Measurements from ENCODE around the gene XRCC6. TPM values are rescaled to one million over a fixed set of nuclear protein-coding genes. Genes with fewer than 3 reads are reported as not detected.
"Not testable (repeated sequence)": the region's sequence is repeated elsewhere in the genome, so short reads cannot be mapped to it uniquely, and the experiment has no call there.

XRCC6 gene
- total RNA-seq, 1 experiment from 2014 or later, result 414 TPM

DNA sequence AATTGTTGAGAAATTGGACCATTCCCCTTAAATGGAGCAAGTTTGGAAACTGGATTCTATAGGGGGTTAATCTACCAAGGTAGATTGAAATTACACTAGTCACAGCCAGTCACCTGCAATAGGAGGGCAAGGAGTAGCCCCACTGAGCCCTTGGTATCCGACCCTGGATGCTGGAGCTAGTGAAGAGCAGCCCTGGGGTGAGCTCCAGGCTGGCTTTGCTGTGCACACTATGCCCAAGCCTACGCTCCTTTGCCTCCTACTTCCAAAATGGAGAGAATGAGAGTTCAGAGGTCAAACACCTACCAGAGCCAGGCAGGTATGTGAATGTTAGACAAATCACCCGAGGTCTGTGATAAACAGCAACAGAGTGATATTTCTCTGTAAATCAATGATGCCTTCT lies 43.9 kb downstream of the XRCC6 start:
- H3K9me3 ChIP-seq, result no peaks in the 10 kb centered on the region
- intact Hi-C loops (cut with micrococcal nuclease; ENCODE audit: unreplicated experiment), result no loop called here
- ChIA-PET POLR2A (no interaction called here), CTCF (no interaction called here)
- H3K36me3 ChIP-seq (ENCODE audit: control insufficient read depth, insufficient read depth, low read length), result peaks cover 3% of the 10 kb centered on the region
- no TSS peak for BruUV-seq (replicated peaks)
- H3K4me3 ChIP-seq (ENCODE audit: low read depth, low read length), result no peak overlapping the region
- no peak for DNase-seq
- TF ChIP-seq, protein P1, sequence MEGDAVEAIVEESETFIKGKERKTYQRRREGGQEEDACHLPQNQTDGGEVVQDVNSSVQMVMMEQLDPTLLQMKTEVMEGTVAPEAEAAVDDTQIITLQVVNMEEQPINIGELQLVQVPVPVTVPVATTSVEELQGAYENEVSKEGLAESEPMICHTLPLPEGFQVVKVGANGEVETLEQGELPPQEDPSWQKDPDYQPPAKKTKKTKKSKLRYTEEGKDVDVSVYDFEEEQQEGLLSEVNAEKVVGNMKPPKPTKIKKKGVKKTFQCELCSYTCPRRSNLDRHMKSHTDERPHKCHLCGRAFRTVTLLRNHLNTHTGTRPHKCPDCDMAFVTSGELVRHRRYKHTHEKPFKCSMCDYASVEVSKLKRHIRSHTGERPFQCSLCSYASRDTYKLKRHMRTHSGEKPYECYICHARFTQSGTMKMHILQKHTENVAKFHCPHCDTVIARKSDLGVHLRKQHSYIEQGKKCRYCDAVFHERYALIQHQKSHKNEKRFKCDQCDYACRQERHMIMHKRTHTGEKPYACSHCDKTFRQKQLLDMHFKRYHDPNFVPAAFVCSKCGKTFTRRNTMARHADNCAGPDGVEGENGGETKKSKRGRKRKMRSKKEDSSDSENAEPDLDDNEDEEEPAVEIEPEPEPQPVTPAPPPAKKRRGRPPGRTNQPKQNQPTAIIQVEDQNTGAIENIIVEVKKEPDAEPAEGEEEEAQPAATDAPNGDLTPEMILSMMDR (IDR thresholded peaks at IDR 0.05; ENCODE audit: insufficient read depth in 1 of 2, low read depth in 1 of 2, low read length in 1 of 2, severe bottlenecking in 1 of 2, unreplicated experiment in 1 of 2), result no peak
- peaks cover 6% of the 10 kb centered on the region for H3K4me1 Mint-ChIP-seq (ENCODE audit: low read depth, unreplicated experiment)
- H3K9me3 Mint-ChIP-seq (ENCODE audit: unreplicated experiment), result no peaks in the 10 kb centered on the region
- H3K27me3 ChIP-seq (replicated peaks; ENCODE audit: control insufficient read depth, insufficient read depth, low read length), result no peaks in the 10 kb centered on the region
- no peak overlapping the region for H3K27ac Mint-ChIP-seq (ENCODE audit: unreplicated experiment)
- 0 out of 2 replicates have a peak, but pooled peaks cover 4% of the 10 kb centered on the region for H3K4me1 ChIP-seq
- no peaks in the 10 kb centered on the region for H3K27me3 Mint-ChIP-seq (ENCODE audit: insufficient read depth, unreplicated experiment)
- no peak overlapping the region for H3K4me3 Mint-ChIP-seq (ENCODE audit: unreplicated experiment)
- peaks cover 65% of the 10 kb centered on the region for H3K36me3 Mint-ChIP-seq (ENCODE audit: insufficient read depth, unreplicated experiment)

DNA sequence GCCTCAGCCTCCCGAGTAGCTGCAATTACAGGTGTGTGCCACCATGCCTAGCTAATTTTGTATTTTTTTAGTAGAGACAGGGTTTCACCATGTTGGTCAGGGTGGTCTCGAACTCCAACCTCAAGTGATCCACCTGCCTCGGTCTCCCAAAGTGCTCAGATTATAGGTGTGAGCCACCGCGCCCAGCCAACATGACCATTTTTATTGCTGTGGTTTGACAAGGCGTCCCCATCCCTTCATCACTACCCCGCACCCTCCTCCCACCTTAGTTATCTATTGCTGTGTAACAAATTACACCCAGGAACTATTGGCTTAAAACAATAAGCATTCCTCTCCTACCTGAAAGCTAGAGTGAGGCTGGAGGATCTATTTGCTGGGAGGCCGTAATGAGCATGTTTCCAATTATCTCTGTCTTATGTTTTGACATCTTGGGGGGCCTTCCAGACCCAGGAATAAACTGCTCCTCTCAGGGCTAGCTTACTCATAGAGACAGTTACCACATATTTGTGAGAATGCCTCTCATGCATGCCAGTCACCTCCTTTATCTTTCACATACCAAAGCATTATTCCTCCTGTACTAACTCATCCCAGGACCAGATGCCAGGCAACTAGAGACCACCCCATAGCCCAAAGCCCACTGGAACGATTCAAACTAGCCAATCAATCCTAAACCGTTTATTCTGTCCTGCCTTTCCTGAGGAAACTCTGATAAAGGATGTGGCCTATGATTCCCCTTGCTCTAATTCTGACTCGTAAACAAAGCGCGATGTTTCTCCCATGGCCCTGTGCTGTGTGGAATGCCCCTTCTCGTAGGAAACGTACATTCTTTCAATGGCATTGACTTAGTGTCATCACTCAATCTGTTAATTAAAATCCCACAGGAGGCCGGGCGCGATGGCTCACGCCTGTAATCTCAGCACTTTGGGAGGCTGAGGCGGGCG lies 48.1 kb downstream of the XRCC6 start:
- DNase-seq, result no peak
- Mint-ChIP-seq H3K36me3 (ENCODE audit: insufficient read depth, unreplicated experiment) (peaks cover 65% of the 10 kb centered on the region), H3K4me1 (ENCODE audit: low read depth, unreplicated experiment) (peaks cover 6% of the 10 kb centered on the region), H3K27me3 (ENCODE audit: insufficient read depth, unreplicated experiment) (no peaks in the 10 kb centered on the region), H3K27ac (ENCODE audit: unreplicated experiment) (peak overlapping the region; percentile 20), H3K4me3 (ENCODE audit: unreplicated experiment) (no peak overlapping the region), H3K9me3 (ENCODE audit: unreplicated experiment) (no peaks in the 10 kb centered on the region)
- intact Hi-C loops (cut with micrococcal nuclease; ENCODE audit: unreplicated experiment), result no loop called here
- ChIA-PET CTCF (no interaction called here), POLR2A (interaction anchor here (0.6 kb wide), 1 partner anchor 273 kb away, joined by 7 read pairs; no protein-coding TSS in a partner anchor)
- Histone ChIP-seq H3K4me3 (ENCODE audit: low read depth, low read length) (no peak overlapping the region), H3K36me3 (ENCODE audit: control insufficient read depth, insufficient read depth, low read length) (peaks cover 3% of the 10 kb centered on the region), H3K27me3 (replicated peaks; ENCODE audit: control insufficient read depth, insufficient read depth, low read length) (no peaks in the 10 kb centered on the region), H3K9me3 (no peaks in the 10 kb centered on the region), H3K4me1 (peaks cover 12% of the 10 kb centered on the region; the same call in 1 of the 2 replicates)
- no TSS peak for BruUV-seq (replicated peaks)
- TF ChIP-seq, protein P1 (IDR thresholded peaks at IDR 0.05; ENCODE audit: insufficient read depth in 1 of 2, low read depth in 1 of 2, low read length in 1 of 2, severe bottlenecking in 1 of 2, unreplicated experiment in 1 of 2), result no peak

DNA sequence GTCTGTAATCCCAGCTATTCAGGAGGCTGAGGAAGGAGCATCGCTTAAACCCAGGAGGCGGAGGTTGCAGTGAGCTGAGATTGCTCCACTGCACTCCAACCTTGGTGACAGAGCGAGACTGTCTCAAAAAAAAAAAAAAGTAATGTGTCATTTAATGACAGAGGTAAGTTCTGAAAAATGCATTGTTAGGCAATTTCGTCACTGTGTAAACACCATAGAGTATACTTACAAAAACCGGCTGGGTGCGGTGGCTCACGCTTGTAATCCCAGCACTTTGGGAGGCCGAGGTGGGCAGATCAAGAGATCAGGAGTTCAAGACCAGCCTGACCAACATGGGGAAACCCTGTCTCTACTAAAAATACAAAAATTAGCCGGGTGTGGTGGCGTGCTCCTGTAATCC lies 51.0 kb downstream of the XRCC6 start:
- H3K4me1 Mint-ChIP-seq (ENCODE audit: low read depth, unreplicated experiment); H3K4me3 Mint-ChIP-seq (ENCODE audit: unreplicated experiment); H3K27me3 ChIP-seq (replicated peaks; ENCODE audit: control insufficient read depth, insufficient read depth, low read length); H3K36me3 ChIP-seq (ENCODE audit: control insufficient read depth, insufficient read depth, low read length); H3K9me3 ChIP-seq; BruUV-seq (replicated peaks); H3K4me1 ChIP-seq; H3K9me3 Mint-ChIP-seq (ENCODE audit: unreplicated experiment); H3K27me3 Mint-ChIP-seq (ENCODE audit: insufficient read depth, unreplicated experiment); intact Hi-C loops (cut with micrococcal nuclease; ENCODE audit: unreplicated experiment); H3K4me3 ChIP-seq (ENCODE audit: low read depth, low read length): not testable (repeated sequence)
- Mint-ChIP-seq H3K36me3 (ENCODE audit: insufficient read depth, unreplicated experiment) (peaks cover 73% of the 10 kb centered on the region), H3K27ac (ENCODE audit: unreplicated experiment) (peak overlapping the region; percentile 64)
- ChIA-PET CTCF (interaction anchor here (0.6 to 1.1 kb wide), 3 partner anchors 25 to 266 kb away, joined by 3 to 4 read pairs (median 3); no protein-coding TSS in a partner anchor), POLR2A (interaction anchor here (0.6 to 0.7 kb wide), 2 partner anchors 17 to 846 kb away, joined by 4 to 10 read pairs; partner anchors contain the start of gene SNU13)
- peak; percentile 54 to 62 for DNase-seq
